Activated T-cell treated with anti-CD3 and anti-CD28 coated beads, Interleukin-2, amount 50 U/mL, for 24 hours (primary cell): ENCODE measurements around the gene SYNCRIP.
"Not testable (repeated sequence)": the region's sequence is repeated elsewhere in the genome, so short reads cannot be mapped to it uniquely, and the experiment has no call there.

ENCODE experiments used
- DNase-seq: peaks from one replicate; pipeline ENCODE4 v3.0.0-alpha.2; 2020
- H3K27ac Mint-ChIP-seq: 2 replicates; pipeline ENCODE4 v1.8.0; 2020; ENCODE audit warnings: mild to moderate bottlenecking, mixed read lengths
- H3K27me3 Mint-ChIP-seq: 2 replicates; pipeline ENCODE4 v1.8.0; 2020; ENCODE audit warnings: mixed read lengths
- H3K36me3 Mint-ChIP-seq: 2 replicates; pipeline ENCODE4 v1.8.0; 2020; ENCODE audit warnings: low read depth, mixed read lengths
- H3K4me1 Mint-ChIP-seq: 2 replicates; pipeline ENCODE4 v1.8.0; 2020; ENCODE audit warnings: low read depth, mixed read lengths
- H3K4me3 Mint-ChIP-seq: 2 replicates; pipeline ENCODE4 v1.8.0; 2020; ENCODE audit warnings: mild to moderate bottlenecking, moderate library complexity, mixed read lengths
- H3K9me3 Mint-ChIP-seq: 2 replicates; pipeline ENCODE4 v1.8.0; 2020; ENCODE audit warnings: mixed read lengths

Gene SYNCRIP

GRCh38 chr6:85641522-85641896 lies 1.2 kb downstream of the SYNCRIP start:
- H3K4me3 Mint-ChIP-seq = peak overlapping the region; percentile 87
- H3K27ac Mint-ChIP-seq = peak overlapping the region; percentile 99
- DNase-seq = no peak
- H3K4me1 Mint-ChIP-seq = peaks cover 52% of the 10 kb centered on the region
- no peaks in the 10 kb centered on the region for H3K9me3 Mint-ChIP-seq
- peaks cover 66% of the 10 kb centered on the region for H3K36me3 Mint-ChIP-seq
- no peaks in the 10 kb centered on the region for H3K27me3 Mint-ChIP-seq

- peaks cover 73% of the 10 kb centered on the region for H3K36me3 Mint-ChIP-seq
- no peak for DNase-seq
- no peaks in the 10 kb centered on the region for H3K9me3 Mint-ChIP-seq
- peak overlapping the region; percentile 87 for H3K4me3 Mint-ChIP-seq
- H3K27me3 Mint-ChIP-seq = no peaks in the 10 kb centered on the region
- H3K4me1 Mint-ChIP-seq = peaks cover 55% of the 10 kb centered on the region
- peak overlapping the region; percentile 99 for H3K27ac Mint-ChIP-seq
Observed at GRCh38 chr6:85640821-85641220, 1.9 kb downstream of the SYNCRIP start.

- no peaks in the 10 kb centered on the region for H3K27me3 Mint-ChIP-seq
- peaks cover 67% of the 10 kb centered on the region for H3K4me1 Mint-ChIP-seq
- peak overlapping the region; percentile 47 for H3K4me3 Mint-ChIP-seq
- H3K9me3 Mint-ChIP-seq = no peaks in the 10 kb centered on the region
- peaks cover 97% of the 10 kb centered on the region for H3K36me3 Mint-ChIP-seq
- H3K27ac Mint-ChIP-seq = peak overlapping the region; percentile 75
- no peak for DNase-seq
Observed at GRCh38 chr6:85637579-85637978, 5.1 kb downstream of the SYNCRIP start.

GRCh38 chr6:85632164-85632942 lies 10.3 kb downstream of the SYNCRIP start:
- Mint-ChIP-seq H3K9me3 (no peaks in the 10 kb centered on the region), H3K4me1 (peaks cover 78% of the 10 kb centered on the region), H3K27ac (peak overlapping the region; percentile 55), H3K36me3 (peaks cover 97% of the 10 kb centered on the region), H3K4me3 (no peak overlapping the region), H3K27me3 (no peaks in the 10 kb centered on the region)
- no peak for DNase-seq

- H3K27me3 Mint-ChIP-seq, H3K9me3 Mint-ChIP-seq, DNase-seq, H3K4me3 Mint-ChIP-seq: not testable (repeated sequence)
- H3K4me1 Mint-ChIP-seq = peaks cover 78% of the 10 kb centered on the region
- peaks cover 97% of the 10 kb centered on the region for H3K36me3 Mint-ChIP-seq
- H3K27ac Mint-ChIP-seq = peak overlapping the region; percentile 47
Observed at GRCh38 chr6:85631117-85631516, 11.6 kb downstream of the SYNCRIP start.

GRCh38 chr6:85628353-85628752 lies 14.3 kb downstream of the SYNCRIP start:
- Mint-ChIP-seq H3K27me3 (no peaks in the 10 kb centered on the region), H3K4me1 (peaks cover 77% of the 10 kb centered on the region), H3K27ac (peak overlapping the region; percentile 60), H3K36me3 (peaks cover 97% of the 10 kb centered on the region), H3K9me3 (no peaks in the 10 kb centered on the region), H3K4me3 (no peak overlapping the region)
- DNase-seq = no peak

GRCh38 chr6:85620308-85620707 lies 22.4 kb downstream of the SYNCRIP start:
- H3K4me3 Mint-ChIP-seq = no peak overlapping the region
- H3K9me3 Mint-ChIP-seq = no peaks in the 10 kb centered on the region
- peaks cover 99% of the 10 kb centered on the region for H3K36me3 Mint-ChIP-seq
- peaks cover 53% of the 10 kb centered on the region for H3K4me1 Mint-ChIP-seq
- H3K27ac Mint-ChIP-seq = peak overlapping the region; percentile 69
- no peak for DNase-seq
- H3K27me3 Mint-ChIP-seq = no peaks in the 10 kb centered on the region

- Mint-ChIP-seq H3K4me1 (peaks cover 35% of the 10 kb centered on the region), H3K9me3 (no peaks in the 10 kb centered on the region), H3K36me3 (peaks cover 99% of the 10 kb centered on the region), H3K27ac (peak overlapping the region; percentile 85), H3K27me3 (no peaks in the 10 kb centered on the region), H3K4me3 (no peak overlapping the region)
- DNase-seq = no peak
Observed at GRCh38 chr6:85614780-85615179, 27.9 kb downstream of the SYNCRIP start.

- Mint-ChIP-seq H3K36me3 (peaks cover 99% of the 10 kb centered on the region), H3K4me3 (no peak overlapping the region), H3K9me3 (no peaks in the 10 kb centered on the region), H3K27me3 (no peaks in the 10 kb centered on the region), H3K4me1 (peaks cover 29% of the 10 kb centered on the region), H3K27ac (peak overlapping the region; percentile 40)
- DNase-seq = no peak
Observed at GRCh38 chr6:85612690-85613474, 29.8 kb downstream of the SYNCRIP start.

GRCh38 chr6:85610182-85610895 lies 32.3 kb downstream of the SYNCRIP start:
- Mint-ChIP-seq H3K4me1 (peaks cover 20% of the 10 kb centered on the region), H3K36me3 (peaks cover 97% of the 10 kb centered on the region), H3K27ac (peak overlapping the region; percentile 31), H3K9me3 (no peaks in the 10 kb centered on the region), H3K27me3 (no peaks in the 10 kb centered on the region), H3K4me3 (no peak overlapping the region)
- no peak for DNase-seq

GRCh38 chr6:85602100-85602499 lies 40.6 kb downstream of the SYNCRIP start:
- Mint-ChIP-seq H3K27ac (no peak overlapping the region), H3K9me3 (no peaks in the 10 kb centered on the region), H3K4me3 (no peak overlapping the region)

GRCh38 chr6:85600713-85601313 lies 41.9 kb downstream of the SYNCRIP start:
- H3K36me3 Mint-ChIP-seq = peaks cover 49% of the 10 kb centered on the region
- H3K9me3 Mint-ChIP-seq = no peaks in the 10 kb centered on the region
- DNase-seq = no peak
- H3K4me1 Mint-ChIP-seq = peaks cover 4% of the 10 kb centered on the region
- no peaks in the 10 kb centered on the region for H3K27me3 Mint-ChIP-seq
- H3K4me3 Mint-ChIP-seq = no peak overlapping the region
- H3K27ac Mint-ChIP-seq = peak overlapping the region; percentile 77

More at GRCh38 chr6:85602100-85602499, 40.6 kb downstream of the SYNCRIP start:
- Mint-ChIP-seq H3K27me3 (no peaks in the 10 kb centered on the region), H3K36me3 (peaks cover 61% of the 10 kb centered on the region), H3K4me1 (peaks cover 2% of the 10 kb centered on the region)
- no peak for DNase-seq

- Mint-ChIP-seq H3K36me3 (peaks cover 41% of the 10 kb centered on the region), H3K4me1 (peaks cover 50% of the 10 kb centered on the region), H3K9me3 (no peaks in the 10 kb centered on the region), H3K27ac (peak overlapping the region; percentile 98), H3K27me3 (no peaks in the 10 kb centered on the region), H3K4me3 (peak overlapping the region; percentile 85)
- no peak for DNase-seq
Observed at GRCh38 chr6:85594197-85594930, 48.3 kb downstream of the SYNCRIP start.
